GM12878 (cell line): ENCODE data around the gene HYOU1. TPM values are rescaled to one million over a fixed set of nuclear protein-coding genes. Genes with fewer than 3 reads are reported as not detected.
A peak's percentile ranks its signal among the peaks of the same experiment; 100 is the strongest.

ENCODE experiments used
- ATAC-seq: fragments of 200-7000 bp; cut with Tn5 transposase; 3 replicates; pipeline ENCODE4 v1.9.1; 2020; ENCODE audit warnings: mild to moderate bottlenecking, moderate library complexity
- BruUV-seq: library from RNA; stranded (reverse); fragments of 400-500 nt; replicated peaks from 2 replicates; lab custom pipeline; 2021; lab: Mats Ljungman, UMichigan
- CTCF ChIA-PET: fragments of 300-600 bp; sonication (Branson Sonifier 250); formaldehyde crosslinking; extraction: SDS; loops from one replicate; lab custom pipeline; 2021; ENCODE audit warnings: inconsistent platforms; lab: Yijun Ruan, JAX
- POLR2A ChIA-PET: fragments of 350-600 bp; formaldehyde crosslinking; extraction: SDS; loops from one replicate; lab custom pipeline; 2021; ENCODE audit warnings: inconsistent platforms; lab: Charles Lee
- RAD21 ChIA-PET: fragments of 300-600 bp; sonication (Branson Sonifier 250); formaldehyde crosslinking; loops from one replicate; lab custom pipeline; 2023; ENCODE audit warnings: antibody characterized with exemption; ENCODE audit not compliant: unreplicated experiment; lab: Charles Lee
- SMC1A ChIA-PET: fragments of 300-600 bp; sonication (Branson Sonifier 250); formaldehyde crosslinking; loops from one replicate; lab custom pipeline; 2023; ENCODE audit not compliant: unreplicated experiment, uncharacterized antibody; lab: Charles Lee
- DNase-seq: peaks from one replicate; pipeline ENCODE4 v3.0.0-alpha.2; 2011; ENCODE audit warnings: low read depth, low spot score
- FAIRE-seq: peaks from 3 replicates; lab custom pipeline; 2011; peaks lifted over from hg19 to GRCh38; lab: Jason Lieb, UNC
- H2AFZ ChIP-seq: 2 replicates; pipeline ENCODE4 v1.6.0; 2011; ENCODE audit warnings: low read depth, low read length, control low read depth; ENCODE audit not compliant: control insufficient read depth
- H3K27ac ChIP-seq: 2 replicates; pipeline ENCODE4 v1.5.1; 2011; ENCODE audit warnings: control low read depth; ENCODE audit not compliant: control insufficient read depth, insufficient read depth
- H3K27me3 ChIP-seq, 2 experiments: replicated peaks in 1 of 2; 2 replicates each; pipeline versions ENCODE4 v1.6.0 to v1.6.1; 2011; ENCODE audit warnings: low read length in 1 of 2; ENCODE audit not compliant: control insufficient read depth in 2 of 2, insufficient read depth in 2 of 2
- H3K36me3 ChIP-seq, 2 experiments: 2 replicates each; pipeline ENCODE4 v1.5.1; 2011; ENCODE audit warnings: low read length in 1 of 2; ENCODE audit not compliant: control insufficient read depth in 2 of 2, insufficient read depth in 2 of 2
- H3K4me1 ChIP-seq: 2 replicates; pipeline ENCODE4 v1.6.1; 2011; ENCODE audit warnings: mild to moderate bottlenecking, low read length, moderate library complexity, mixed read lengths; ENCODE audit not compliant: control insufficient read depth, insufficient read depth
- H3K4me2 ChIP-seq: 2 replicates; pipeline ENCODE4 v1.6.0; 2011; ENCODE audit warnings: control low read depth; ENCODE audit not compliant: control insufficient read depth, insufficient read depth
- H3K4me3 ChIP-seq: fragments of 200-600 bp; sonication (generic); 2 replicates; pipeline ENCODE4 v1.5.1; 2016
- H3K79me2 ChIP-seq: 2 replicates; pipeline ENCODE4 v1.6.0; 2011; ENCODE audit warnings: low read length; ENCODE audit not compliant: control insufficient read depth, insufficient read depth
- H3K9ac ChIP-seq: 2 replicates; pipeline ENCODE4 v1.8.0; 2011; ENCODE audit warnings: low read length, control low read depth, mixed read lengths; ENCODE audit not compliant: control insufficient read depth, insufficient read depth
- H3K9me3 ChIP-seq: replicated peaks from 3 replicates; pipeline ENCODE4 v1.5.1; 2011; ENCODE audit warnings: mild to moderate bottlenecking, low read length; ENCODE audit not compliant: control insufficient read depth, insufficient read depth
- H4K20me1 ChIP-seq: 2 replicates; pipeline ENCODE4 v1.6.0; 2011; ENCODE audit not compliant: control insufficient read depth, insufficient read depth
- BACH1 ChIP-seq: fragments of 450-650 bp; IDR thresholded peaks from 2 replicates; pipeline ENCODE4 v1.6.1; 2017; ENCODE audit warnings: mild to moderate bottlenecking, borderline replicate concordance
- MEF2A ChIP-seq: IDR thresholded peaks from 2 replicates; pipeline ENCODE4 v1.6.1; 2011; ENCODE audit warnings: low read depth, mild to moderate bottlenecking, low read length, moderate library complexity; ENCODE audit not compliant: insufficient read depth
- MLLT1 ChIP-seq: fragments of 450-650 bp; IDR thresholded peaks from 2 replicates; pipeline ENCODE4 v1.6.1; 2016; ENCODE audit warnings: mild to moderate bottlenecking
- MXI1 ChIP-seq: fragments of 150-350 bp; IDR thresholded peaks from 2 replicates; pipeline ENCODE4 v1.6.1; 2011; ENCODE audit warnings: low read depth, mild to moderate bottlenecking, inconsistent platforms, low read length, improper control_type of control experiment
- MYB ChIP-seq: fragments of 150-350 bp; IDR thresholded peaks from 2 replicates; pipeline ENCODE4 v1.6.1; 2014; ENCODE audit warnings: mild to moderate bottlenecking, low read depth, low read length, borderline replicate concordance
- PAX8 ChIP-seq: fragments of 450-650 bp; IDR thresholded peaks from 2 replicates; pipeline ENCODE4 v1.6.1; 2017; ENCODE audit warnings: mild to moderate bottlenecking, moderate library complexity
- PRDM15 ChIP-seq: fragments of 450-650 bp; formaldehyde crosslinking; IDR thresholded peaks from 2 replicates; pipeline ENCODE4 v1.4.0; 2020; ENCODE audit warnings: mild to moderate bottlenecking, moderate library complexity
- SKIL ChIP-seq: fragments of 450-650 bp; IDR thresholded peaks from 2 replicates; pipeline ENCODE4 v1.6.1; 2017; ENCODE audit warnings: mild to moderate bottlenecking, low read depth, inconsistent platforms; ENCODE audit not compliant: poor library complexity, severe bottlenecking
- SREBF1 ChIP-seq: IDR thresholded peaks from 2 replicates; pipeline ENCODE4 v1.6.1; 2012; ENCODE audit warnings: mild to moderate bottlenecking, low read length
- ZBED1 ChIP-seq: IDR thresholded peaks from 2 replicates; pipeline ENCODE4 v1.6.1; 2016; ENCODE audit warnings: borderline replicate concordance
- WGBS: methylation state at CpG from one replicate; pipeline ENCODE4 v1.1.6; 2016; ENCODE audit warnings: low lambda C conversion rate; ENCODE audit not compliant: insufficient replicate concordance, insufficient coverage; ENCODE audit errors: missing lambda C conversion rate; 5-methylcytosine and 5-hydroxymethylcytosine counted together
- in situ Hi-C: fragments of 300-500 bp; cut with MboI; formaldehyde crosslinking; loops from 9 replicates; pipeline ENCODE4 v1.14.3; 2018; ENCODE audit warnings: mixed read lengths
- intact Hi-C: fragments of 100-400 bp; cut with micrococcal nuclease; formaldehyde crosslinking; loops from one replicate; pipeline ENCODE4 v1.14.2; 2022; ENCODE audit not compliant: unreplicated experiment
- polyA plus RNA-seq, 11 experiments: library from polyadenylated mRNA; depleted of rRNA in 4 of 11; unstranded in 6 of 11; stranded (reverse) in 5 of 11; fragments of >200 nt; fragmentation: Nextera tagmentation in 4 of 11; fragmentation: Illumina TruSeq in 1 of 11; extraction: Ambion mirVana in 4 of 11; extraction: Trizol in 1 of 11; gene quantifications; 1 replicate in 1 of 11; 2 replicates in 10 of 11; pipeline versions ENCODE4 v1.2.1 to v1.2.3, GENCODE V29; 2011 to 2016; ENCODE audit warnings: inconsistent platforms in 2 of 11, missing spikeins in 2 of 11, low read depth in 1 of 11
- total RNA-seq, 4 experiments: library from RNA; depleted of rRNA in 3 of 4; stranded (reverse); fragments of >200 nt in 3 of 4; fragmentation: Illumina TruSeq in 1 of 4; extraction: Trizol in 1 of 4; gene quantifications; 2 replicates each; pipeline versions ENCODE4 v1.2.1 to v1.2.3, GENCODE V29; 2013 to 2021

Gene HYOU1
- total and polyA plus RNA-seq, 10 of the 15 experiments (the other 5 are each of a cell fraction or from before 2014, with no cell fraction given) = 15.4 to 157 (median 109) TPM

GRCh38 chr11:119018074-119018938 lies 38.7 kb downstream of the HYOU1 start, which contains the start of the genes RPS25 and TRAPPC4:
Gene RPS25, minus strand, starts transcription at chr11:119018343. Its CDS starts 59 bp downstream, at chr11:119018284.
Gene TRAPPC4, plus strand, starts transcription at chr11:119018766. Its CDS starts 30 bp downstream, at chr11:119018796.
- Histone ChIP-seq H3K36me3 (peaks cover 11 to 23% of the 10 kb centered on the region in 2 experiments), H3K4me3 (peak within 1 kb of the TSS; percentile 96), H3K27me3 (no peaks in the 10 kb centered on the region), H3K9me3 (no peaks in the 10 kb centered on the region; the same call in 2 of the 3 replicates), H3K4me1 (no peaks in the 10 kb centered on the region; the same call in 1 of the 2 replicates), H3K79me2 (peaks cover 53% of the 10 kb centered on the region), H3K4me2 (peak within 1 kb of the TSS; percentile 92), H3K9ac (peak within 1 kb of the TSS; percentile 87), H2AFZ (peak within 1 kb of the TSS; percentile 96), H3K27ac (peak within 1 kb of the TSS; percentile 82), H4K20me1 (no peaks in the 10 kb centered on the region)
- ATAC-seq (peak; percentile 92), FAIRE-seq (peak; percentile 92), DNase-seq (peak; percentile 92)
- ChIA-PET SMC1A (interaction anchor here (0.6 to 6.4 kb wide), 9 partner anchors 11 to 88 kb away, joined by 3 to 40 read pairs (median 4); partner anchors contain the start of genes CENATAC, HMBS, SLC37A4 and VPS11), RAD21 (interaction anchor here (0.7 to 1.6 kb wide), 3 partner anchors 21 to 995 kb away, joined by 3 to 5 read pairs (median 3); partner anchors contain the start of gene CENATAC), CTCF (interaction anchor here (0.9 to 3.2 kb wide), 7 partner anchors 12 to 320 kb away, joined by 3 to 16 read pairs (median 4); partner anchors contain the start of genes HYOU1 and VPS11), POLR2A (interaction anchor here (0.6 to 2.6 kb wide), 15 partner anchors 10 to 232 kb away, joined by 3 to 13 read pairs (median 5); partner anchors contain the start of genes C2CD2L, CENATAC, HMBS and SLC37A4)
- BruUV-seq = no TSS peak
- 1% methylated on average over 63 of the region's 63 CpGs for WGBS
- intact Hi-C loops = loop anchor here (2.0 to 5.0 kb wide), 2 partner anchors 38 to 84 kb away; partner anchors contain the start of genes DPAGT1 and HYOU1
- in situ Hi-C loops = no loop called here
- TF ChIP-seq MXI1 (peak; percentile 84), MLLT1 (peak; percentile 88; the same call in 1 of the 2 replicates), BACH1 (peak; percentile 45; the same call in 1 of the 2 replicates), SREBF1 (peak; percentile 81), ZBED1 (no peak), SKIL (peak; percentile 19), MYB (no peak), PAX8 (no peak), MEF2A (0 out of 2 replicates have a peak, but pooled peaks have one; percentile 32), PRDM15 (CRISPR knock-in tag) (no peak)
